ES-I3 (cell line): ENCODE data around the gene GTPBP1.

Experiments used
- H3K36me3 ChIP-seq: 2 replicates; pipeline ENCODE4 v1.6.1; 2013; ENCODE audit warnings: mild to moderate bottlenecking, low read length, control low read depth, moderate library complexity; ENCODE audit not compliant: insufficient read depth
- H3K4me1 ChIP-seq: 2 replicates; pipeline ENCODE4 v1.6.1; 2013; ENCODE audit warnings: mild to moderate bottlenecking, control low read depth, low read length; ENCODE audit not compliant: insufficient read depth
- H3K9ac ChIP-seq: 2 replicates; pipeline ENCODE4 v1.6.1; 2013; ENCODE audit warnings: low read depth, mild to moderate bottlenecking, low read length, moderate library complexity
- H3K9me3 ChIP-seq: 2 replicates; pipeline ENCODE4 v1.6.1; 2013; ENCODE audit warnings: mild to moderate bottlenecking, low read length, moderate library complexity; ENCODE audit not compliant: control insufficient read depth, insufficient read depth

GTPBP1 gene

DNA sequence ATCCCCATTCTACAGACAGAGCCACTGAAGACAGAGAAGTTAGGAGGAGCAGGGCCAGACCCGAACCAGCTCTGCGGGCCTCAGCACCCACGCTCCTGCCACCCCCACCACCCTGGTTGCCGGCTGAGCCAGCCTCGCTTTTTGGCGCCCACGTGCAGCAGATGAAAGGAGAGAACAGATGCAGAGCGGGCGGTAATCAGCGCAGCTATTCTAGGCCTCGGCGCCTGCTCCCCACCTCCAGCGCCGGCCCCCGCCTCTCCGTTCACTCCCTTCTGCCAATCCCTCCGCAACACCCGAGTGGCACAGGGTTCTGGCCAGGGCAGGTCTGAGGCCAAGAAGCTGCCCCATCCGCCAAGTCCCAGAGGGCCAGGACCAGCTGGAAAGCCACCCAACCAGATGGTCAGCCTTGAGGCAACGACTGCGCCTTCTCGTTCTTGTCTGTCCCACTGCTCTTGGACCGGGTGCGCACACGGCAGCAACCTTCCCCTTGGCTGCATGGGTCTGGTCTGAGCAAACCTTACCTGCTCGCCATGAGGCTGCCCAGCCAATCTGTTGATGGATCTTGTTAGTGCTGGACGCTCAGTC lies 71.4 kb downstream of the GTPBP1 start:
- Histone ChIP-seq H3K9ac (no peak overlapping the region), H3K36me3 (no peaks in the 10 kb centered on the region), H3K4me1 (peaks cover 15% of the 10 kb centered on the region; the same call in 1 of the 2 replicates), H3K9me3 (no peaks in the 10 kb centered on the region)

DNA sequence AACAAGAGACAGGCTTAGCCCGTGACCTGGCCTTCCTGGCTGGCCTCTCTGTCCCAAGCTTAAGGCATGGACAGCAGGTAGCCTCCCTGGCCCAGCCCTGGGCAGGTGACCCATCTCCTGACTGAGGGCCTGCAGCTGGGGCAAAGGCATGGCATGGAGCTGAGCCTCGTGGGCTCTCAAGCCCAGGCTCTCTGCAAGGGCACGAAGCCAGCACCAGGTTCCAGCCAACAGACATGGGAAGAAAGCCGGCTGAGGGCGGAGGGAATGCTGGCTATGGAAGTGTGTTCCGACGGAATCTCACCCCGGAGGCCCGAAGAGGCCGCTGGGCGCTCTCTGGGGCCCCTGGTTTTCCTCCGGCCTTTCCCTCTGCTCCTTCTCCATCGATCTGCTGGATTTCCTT lies 75.3 kb downstream of the GTPBP1 start:
- Histone ChIP-seq H3K4me1 (peaks cover 9% of the 10 kb centered on the region; the same call in 1 of the 2 replicates), H3K36me3 (no peaks in the 10 kb centered on the region), H3K9me3 (no peaks in the 10 kb centered on the region), H3K9ac (no peak overlapping the region)

- no peaks in the 10 kb centered on the region for H3K36me3 ChIP-seq
- peaks cover 9% of the 10 kb centered on the region; the same call in 1 of the 2 replicates for H3K4me1 ChIP-seq
- no peaks in the 10 kb centered on the region for H3K9me3 ChIP-seq
- H3K9ac ChIP-seq: no peak overlapping the region
These were observed 76.8 kb downstream of the GTPBP1 start for GRCh38 chr22:38782402-38783094.
